ENCODE data around the gene ARHGAP29. TPM values are rescaled to one million over a fixed set of nuclear protein-coding genes. Genes with fewer than 3 reads are reported as not detected.

ARHGAP29 gene
- polyA plus RNA-seq, 1 donor (not counting 4 experiments of a cell fraction or from before 2014, with no cell fraction given), result 79.7 TPM

DNA sequence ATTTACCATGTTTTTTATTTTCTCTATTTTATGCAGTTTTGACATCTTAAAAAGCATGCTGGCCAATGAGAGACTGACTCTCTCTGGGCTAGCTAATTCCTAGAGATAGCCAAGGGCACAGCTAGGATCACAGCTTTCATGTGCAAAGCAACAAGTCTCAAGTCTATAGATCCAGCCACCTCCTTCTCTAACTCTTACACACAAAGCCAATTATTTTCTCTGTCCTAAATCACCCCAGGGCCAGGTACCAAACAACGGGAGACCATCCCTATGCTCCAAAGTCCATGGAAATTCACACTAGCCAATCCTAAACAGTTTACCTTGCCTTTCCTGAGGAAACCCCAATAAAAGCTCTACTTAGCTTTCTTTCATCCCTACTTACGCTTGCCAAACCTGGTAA is 38.0 kb downstream of the ARHGAP29 start:
- peaks cover 67% of the 10 kb centered on the region for H3K79me2 ChIP-seq (ENCODE audit: control insufficient read depth, insufficient read depth, low read length)
- FAIRE-seq (no peak), DNase-seq (ENCODE audit: low read depth, low spot score) (no peak)
- no peak overlapping the region for H3K27ac ChIP-seq (ENCODE audit: control insufficient read depth, insufficient read depth, low read length)
- dilution Hi-C loops (cut with MboI; ENCODE audit: extremely low pct_ligation_motif_present, low sequenced_read_pairs), result no loop called here
- no peaks in the 10 kb centered on the region for H3K27me3 ChIP-seq (ENCODE audit: control insufficient read depth, extremely low read depth, insufficient read depth, low read length)
- H3K4me3 ChIP-seq (ENCODE audit: control insufficient read depth in 2 of 3, extremely low read depth in 1 of 3, insufficient read depth in 2 of 3, low read depth in 1 of 3, low read length in 3 of 3), result no peak overlapping the region
- no peak overlapping the region for H3K4me2 ChIP-seq (ENCODE audit: control insufficient read depth, extremely low read depth, insufficient read depth, low read depth, low read length)
- peaks cover 5% of the 10 kb centered on the region for H4K20me1 ChIP-seq (ENCODE audit: control insufficient read depth, extremely low read depth, insufficient read depth, low read length)
- H3K4me1 ChIP-seq (ENCODE audit: control insufficient read depth, extremely low read depth, insufficient read depth, low read length), result no peaks in the 10 kb centered on the region
- H3K36me3 ChIP-seq (ENCODE audit: control insufficient read depth in 2 of 2, extremely low read depth in 1 of 2, insufficient read depth in 2 of 2, low read length in 2 of 2), result peaks cover 17 to 32% of the 10 kb centered on the region in 2 experiments
- H3K9ac ChIP-seq (ENCODE audit: control insufficient read depth, extremely low read depth, insufficient read depth, low read length), result no peak overlapping the region
- no peak overlapping the region for H2AFZ ChIP-seq (ENCODE audit: control insufficient read depth, low read length)
- H3K9me3 ChIP-seq (ENCODE audit: control insufficient read depth, low read depth, low read length), result no peaks in the 10 kb centered on the region
- H3K9me1 ChIP-seq (ENCODE audit: control insufficient read depth, extremely low read depth, insufficient read depth, low read length), result peaks cover under 1% of the 10 kb centered on the region
- TF ChIP-seq, protein P1, sequence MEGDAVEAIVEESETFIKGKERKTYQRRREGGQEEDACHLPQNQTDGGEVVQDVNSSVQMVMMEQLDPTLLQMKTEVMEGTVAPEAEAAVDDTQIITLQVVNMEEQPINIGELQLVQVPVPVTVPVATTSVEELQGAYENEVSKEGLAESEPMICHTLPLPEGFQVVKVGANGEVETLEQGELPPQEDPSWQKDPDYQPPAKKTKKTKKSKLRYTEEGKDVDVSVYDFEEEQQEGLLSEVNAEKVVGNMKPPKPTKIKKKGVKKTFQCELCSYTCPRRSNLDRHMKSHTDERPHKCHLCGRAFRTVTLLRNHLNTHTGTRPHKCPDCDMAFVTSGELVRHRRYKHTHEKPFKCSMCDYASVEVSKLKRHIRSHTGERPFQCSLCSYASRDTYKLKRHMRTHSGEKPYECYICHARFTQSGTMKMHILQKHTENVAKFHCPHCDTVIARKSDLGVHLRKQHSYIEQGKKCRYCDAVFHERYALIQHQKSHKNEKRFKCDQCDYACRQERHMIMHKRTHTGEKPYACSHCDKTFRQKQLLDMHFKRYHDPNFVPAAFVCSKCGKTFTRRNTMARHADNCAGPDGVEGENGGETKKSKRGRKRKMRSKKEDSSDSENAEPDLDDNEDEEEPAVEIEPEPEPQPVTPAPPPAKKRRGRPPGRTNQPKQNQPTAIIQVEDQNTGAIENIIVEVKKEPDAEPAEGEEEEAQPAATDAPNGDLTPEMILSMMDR (optimal IDR thresholded peaks at IDR 0.05 in 1 of 3, IDR thresholded peaks at IDR 0.05 in 1 of 3, conservative IDR thresholded peaks at IDR 0.05 in 1 of 3; ENCODE audit: extremely low read depth in 1 of 3, insufficient read depth in 2 of 3, low read length in 3 of 3), result no peak
- TF ChIP-seq EZH2 (IDR thresholded peaks at IDR 0.05; ENCODE audit: low read length), result no peak

- H4K20me1 ChIP-seq (ENCODE audit: control insufficient read depth, extremely low read depth, insufficient read depth, low read length), result peaks cover 8% of the 10 kb centered on the region
- dilution Hi-C loops (cut with MboI; ENCODE audit: extremely low pct_ligation_motif_present, low sequenced_read_pairs), result no loop called here
- no peak overlapping the region for H3K4me3 ChIP-seq (ENCODE audit: control insufficient read depth in 2 of 3, extremely low read depth in 1 of 3, insufficient read depth in 2 of 3, low read depth in 1 of 3, low read length in 3 of 3)
- no peak overlapping the region for H2AFZ ChIP-seq (ENCODE audit: control insufficient read depth, low read length)
- DNase-seq (ENCODE audit: low read depth, low spot score) (no peak), FAIRE-seq (no peak)
- H3K27me3 ChIP-seq (ENCODE audit: control insufficient read depth, extremely low read depth, insufficient read depth, low read length), result no peaks in the 10 kb centered on the region
- TF ChIP-seq, protein P1 (optimal IDR thresholded peaks at IDR 0.05 in 1 of 3, IDR thresholded peaks at IDR 0.05 in 1 of 3, conservative IDR thresholded peaks at IDR 0.05 in 1 of 3; ENCODE audit: extremely low read depth in 1 of 3, insufficient read depth in 2 of 3, low read length in 3 of 3), result no peak
- no peak for TF ChIP-seq EZH2 (IDR thresholded peaks at IDR 0.05; ENCODE audit: low read length)
- H3K9me1 ChIP-seq (ENCODE audit: control insufficient read depth, extremely low read depth, insufficient read depth, low read length), result peaks cover 2% of the 10 kb centered on the region
- H3K9me3 ChIP-seq (ENCODE audit: control insufficient read depth, low read depth, low read length), result no peaks in the 10 kb centered on the region
- peaks cover 20 to 34% of the 10 kb centered on the region in 2 experiments for H3K36me3 ChIP-seq (ENCODE audit: control insufficient read depth in 2 of 2, extremely low read depth in 1 of 2, insufficient read depth in 2 of 2, low read length in 2 of 2)
- H3K79me2 ChIP-seq (ENCODE audit: control insufficient read depth, insufficient read depth, low read length), result peaks cover 66% of the 10 kb centered on the region
- no peak overlapping the region for H3K9ac ChIP-seq (ENCODE audit: control insufficient read depth, extremely low read depth, insufficient read depth, low read length)
- no peak overlapping the region for H3K4me2 ChIP-seq (ENCODE audit: control insufficient read depth, extremely low read depth, insufficient read depth, low read depth, low read length)
- no peak overlapping the region for H3K27ac ChIP-seq (ENCODE audit: control insufficient read depth, insufficient read depth, low read length)
- no peaks in the 10 kb centered on the region for H3K4me1 ChIP-seq (ENCODE audit: control insufficient read depth, extremely low read depth, insufficient read depth, low read length)
Observed at GRCh38 chr1:94194079-94194865, 43.1 kb downstream of the ARHGAP29 start.

Data from keratinocyte (primary cell).